HEK293T (cell line): ENCODE results near the gene DDA1.

Experiments used
- BHLHE40 ChIP-seq: fragments of 450-650 bp; IDR thresholded peaks from 2 replicates; pipeline ENCODE4 v1.6.1; 2016; ENCODE audit warnings: mild to moderate bottlenecking, moderate library complexity, borderline replicate concordance
- FOXA1 ChIP-seq: fragments of 450-650 bp; IDR thresholded peaks from 2 replicates; pipeline ENCODE4 v1.6.1; 2016; ENCODE audit warnings: mild to moderate bottlenecking
- L3MBTL2 ChIP-seq: fragments of 450-650 bp; conservative IDR thresholded peaks from 2 replicates; pipeline ENCODE4 v1.6.1; 2016; ENCODE audit warnings: mild to moderate bottlenecking
- SP1 ChIP-seq: fragments of 450-650 bp; IDR thresholded peaks from 2 replicates; pipeline ENCODE4 v1.6.1; 2017

DNA sequence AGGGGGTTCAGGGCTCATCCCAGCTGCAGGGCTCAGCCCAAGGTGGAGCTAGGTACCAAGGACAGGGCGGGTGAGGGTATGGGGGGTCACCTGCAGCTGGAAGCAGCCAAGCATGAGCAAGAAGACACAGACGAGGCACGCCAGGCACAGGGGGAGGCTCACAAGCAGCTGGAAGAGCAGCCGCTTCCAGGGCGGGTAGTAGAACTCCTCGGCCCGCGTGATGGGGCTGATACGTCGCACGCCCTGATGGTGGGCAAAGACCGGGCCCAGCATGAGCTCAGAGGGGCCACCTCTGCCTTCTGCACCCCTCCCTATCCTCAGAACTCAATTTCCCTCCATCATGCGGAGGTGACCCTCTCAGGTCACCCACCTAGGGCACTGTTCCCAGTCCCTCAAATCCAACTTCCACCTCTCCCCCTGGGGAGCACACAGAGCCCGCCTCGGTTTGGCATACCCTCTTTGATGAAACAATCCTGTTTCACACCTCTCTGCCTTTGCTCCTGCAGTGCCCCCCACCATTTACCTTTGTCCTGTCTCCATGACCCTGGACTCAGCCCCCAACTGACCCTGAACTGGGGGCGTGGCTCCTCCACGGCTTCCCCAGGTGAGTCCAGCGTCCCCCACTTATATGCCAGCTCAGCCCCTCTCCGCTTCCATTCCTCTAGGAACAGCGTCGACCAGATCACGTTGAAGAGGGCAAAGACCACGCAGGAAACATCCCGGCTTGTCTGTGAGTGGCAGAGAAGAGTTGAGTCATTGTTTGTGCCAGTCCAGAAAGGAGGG lies 21.1 kb downstream of the DDA1 start:
- no peak for TF ChIP-seq BHLHE40
- no peak for TF ChIP-seq SP1
- no peak for TF ChIP-seq L3MBTL2
- TF ChIP-seq FOXA1, result no peak
